Fibroblast of mammary gland (primary cell): ENCODE results near the gene IPO5.

ENCODE experiments used
- DNase-seq: peaks from one replicate; pipeline ENCODE4 v3.0.0-alpha.2; 2010; ENCODE audit warnings: low read depth
- H3K4me3 ChIP-seq: 2 replicates; pipeline ENCODE4 v1.5.1; 2011; ENCODE audit warnings: low read depth, mild to moderate bottlenecking, low read length, moderate library complexity; ENCODE audit not compliant: control insufficient read depth
- TF ChIP-seq, protein P1 (sequence below): conservative IDR thresholded peaks from 2 replicates; pipeline ENCODE4 v1.5.1; 2011; ENCODE audit warnings: low read depth, low read length, inconsistent platforms; ENCODE audit not compliant: control insufficient read depth, insufficient read depth

The IPO5 gene

DNA sequence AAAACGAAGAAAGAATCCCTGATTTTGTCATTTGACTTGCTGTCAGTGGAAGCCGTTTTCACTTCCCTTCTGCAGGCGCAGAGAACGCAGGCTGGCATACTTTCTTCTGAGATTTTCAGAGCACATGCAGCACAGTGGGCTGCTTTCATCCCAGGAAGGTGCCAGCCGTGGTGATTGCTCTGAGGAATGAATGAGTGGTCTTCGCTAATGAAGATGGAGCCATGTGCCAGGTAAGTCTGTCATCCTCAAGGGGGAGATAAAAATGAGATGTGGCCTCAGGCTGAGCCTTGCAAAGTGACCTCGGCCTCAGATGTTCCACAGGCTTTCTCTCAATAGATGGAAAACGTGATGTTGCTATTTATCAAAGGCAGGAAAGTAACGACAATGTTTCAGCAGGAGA is 94.8 kb downstream of the IPO5 start:
- TF ChIP-seq, protein P1, sequence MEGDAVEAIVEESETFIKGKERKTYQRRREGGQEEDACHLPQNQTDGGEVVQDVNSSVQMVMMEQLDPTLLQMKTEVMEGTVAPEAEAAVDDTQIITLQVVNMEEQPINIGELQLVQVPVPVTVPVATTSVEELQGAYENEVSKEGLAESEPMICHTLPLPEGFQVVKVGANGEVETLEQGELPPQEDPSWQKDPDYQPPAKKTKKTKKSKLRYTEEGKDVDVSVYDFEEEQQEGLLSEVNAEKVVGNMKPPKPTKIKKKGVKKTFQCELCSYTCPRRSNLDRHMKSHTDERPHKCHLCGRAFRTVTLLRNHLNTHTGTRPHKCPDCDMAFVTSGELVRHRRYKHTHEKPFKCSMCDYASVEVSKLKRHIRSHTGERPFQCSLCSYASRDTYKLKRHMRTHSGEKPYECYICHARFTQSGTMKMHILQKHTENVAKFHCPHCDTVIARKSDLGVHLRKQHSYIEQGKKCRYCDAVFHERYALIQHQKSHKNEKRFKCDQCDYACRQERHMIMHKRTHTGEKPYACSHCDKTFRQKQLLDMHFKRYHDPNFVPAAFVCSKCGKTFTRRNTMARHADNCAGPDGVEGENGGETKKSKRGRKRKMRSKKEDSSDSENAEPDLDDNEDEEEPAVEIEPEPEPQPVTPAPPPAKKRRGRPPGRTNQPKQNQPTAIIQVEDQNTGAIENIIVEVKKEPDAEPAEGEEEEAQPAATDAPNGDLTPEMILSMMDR: no peak
- H3K4me3 ChIP-seq: no peak overlapping the region
- no peak for DNase-seq

DNA sequence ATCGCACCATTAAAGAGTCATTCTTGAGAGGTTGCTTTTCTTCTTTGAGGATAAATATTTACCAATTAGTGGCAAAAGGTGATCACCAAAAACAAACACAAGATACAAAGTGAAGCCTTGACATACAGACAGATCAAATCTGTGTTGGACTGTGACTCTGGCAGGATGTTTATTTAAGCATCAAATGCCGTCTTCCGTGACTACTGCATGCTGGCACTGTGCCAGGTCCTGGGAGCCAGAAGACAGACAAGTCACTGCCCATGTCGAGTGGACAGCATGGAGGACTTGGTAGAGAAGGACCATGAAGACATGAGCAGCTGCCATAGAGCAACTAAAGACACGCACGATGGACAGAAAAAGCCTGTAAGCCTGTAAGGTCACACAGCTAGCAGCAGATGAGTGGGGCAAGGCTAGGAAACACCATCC is 96.6 kb downstream of the IPO5 start:
- TF ChIP-seq, protein P1: no peak
- H3K4me3 ChIP-seq: no peak overlapping the region

GRCh38 chr13:98052412-98052811 is 98.9 kb downstream of the IPO5 start:
- H3K4me3 ChIP-seq: no peak overlapping the region
- TF ChIP-seq, protein P1: no peak
- no peak for DNase-seq

More for the DNA sequence above, 96.6 kb downstream of the IPO5 start:
- peak; percentile 10 for DNase-seq

DNA sequence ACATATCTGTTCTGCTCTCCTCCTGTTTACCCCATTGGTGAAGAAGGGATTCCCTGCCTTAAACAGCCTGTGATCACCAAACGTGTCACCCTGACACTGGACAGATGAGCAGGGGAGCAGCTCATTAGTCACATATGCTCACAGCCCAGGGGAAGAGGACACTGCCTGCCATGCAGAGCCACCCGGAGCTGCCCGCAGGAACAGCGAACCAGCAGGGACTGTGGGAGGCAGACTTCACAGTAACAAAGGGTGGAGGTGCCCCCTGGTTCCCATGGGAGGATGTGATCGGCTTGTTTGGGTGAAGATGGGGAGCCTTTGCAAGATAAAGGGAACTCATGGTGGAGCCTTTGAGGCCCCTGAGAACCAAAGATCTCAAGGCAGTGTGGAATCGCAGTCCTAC is 100.8 kb downstream of the IPO5 start:
- no peak for DNase-seq
- H3K4me3 ChIP-seq: no peak overlapping the region
- TF ChIP-seq, protein P1: no peak

- no peak overlapping the region for H3K4me3 ChIP-seq
- TF ChIP-seq, protein P1: no peak
- no peak for DNase-seq
These were observed 102.1 kb downstream of the IPO5 start for GRCh38 chr13:98055623-98056022.

GRCh38 chr13:98056839-98057410 is 103.5 kb downstream of the IPO5 start:
- DNase-seq: no peak
- TF ChIP-seq, protein P1: no peak
- no peak overlapping the region for H3K4me3 ChIP-seq

GRCh38 chr13:98059276-98059675 is 105.8 kb downstream of the IPO5 start:
- H3K4me3 ChIP-seq: no peak overlapping the region
- TF ChIP-seq, protein P1: no peak
- no peak for DNase-seq
